Activated CD8-positive, alpha-beta T cell treated with anti-CD3 and anti-CD28 coated beads, Interleukin-2, amount 10 ng/mL, durations not matched to agents 7 days and 5 days (primary cell): ENCODE results near the gene TRAPPC11. TPM values are rescaled to one million over a fixed set of nuclear protein-coding genes. Genes with fewer than 3 reads are reported as not detected.
"Not testable (repeated sequence)": the region's sequence is repeated elsewhere in the genome, so short reads cannot be mapped to it uniquely, and the experiment has no call there.

ENCODE experiments used
- ATAC-seq: fragments of 150-1000 bp; cut with Tn5 transposase; one replicate; pipeline ENCODE4 v1.10.0; 2021; ENCODE audit warnings: moderate library complexity
- CTCF ChIA-PET: fragments of 350-600 bp; sonication (Branson Sonifier 250); formaldehyde crosslinking; loops from one replicate; lab custom pipeline; 2021; ENCODE audit warnings: antibody characterized with exemption; lab: Charles Lee
- POLR2A ChIA-PET: fragments of 350-600 bp; sonication (Branson Sonifier 250); formaldehyde crosslinking; loops from one replicate; lab custom pipeline; 2021; ENCODE audit warnings: antibody characterized with exemption; lab: Charles Lee
- DNase-seq: peaks from one replicate; pipeline ENCODE4 v3.0.0-alpha.2; 2020
- H3K27ac Mint-ChIP-seq: one replicate; pipeline ENCODE4 v1.8.0; 2021; ENCODE audit warnings: mild to moderate bottlenecking, mixed read lengths
- H3K27me3 Mint-ChIP-seq: one replicate; pipeline ENCODE4 v1.8.0; 2021; ENCODE audit warnings: low read depth, mixed read lengths
- H3K36me3 Mint-ChIP-seq: one replicate; pipeline ENCODE4 v1.8.0; 2021; ENCODE audit warnings: low read depth, mixed read lengths
- H3K4me1 Mint-ChIP-seq: one replicate; pipeline ENCODE4 v1.8.0; 2021; ENCODE audit warnings: low read depth, mixed read lengths
- H3K4me3 Mint-ChIP-seq: one replicate; pipeline ENCODE4 v1.8.0; 2021; ENCODE audit warnings: mild to moderate bottlenecking, mixed read lengths
- H3K9me3 Mint-ChIP-seq: one replicate; pipeline ENCODE4 v1.8.0; 2022; ENCODE audit warnings: mixed read lengths; ENCODE audit not compliant: insufficient read depth
- total RNA-seq, 2 experiments: library from RNA; stranded (reverse); gene quantifications; one replicate each; pipeline ENCODE4 v1.2.3, GENCODE V29; 2021

Gene TRAPPC11
- total RNA-seq, 2 experiments from 2014 or later = 26.5 to 29.9 TPM

DNA sequence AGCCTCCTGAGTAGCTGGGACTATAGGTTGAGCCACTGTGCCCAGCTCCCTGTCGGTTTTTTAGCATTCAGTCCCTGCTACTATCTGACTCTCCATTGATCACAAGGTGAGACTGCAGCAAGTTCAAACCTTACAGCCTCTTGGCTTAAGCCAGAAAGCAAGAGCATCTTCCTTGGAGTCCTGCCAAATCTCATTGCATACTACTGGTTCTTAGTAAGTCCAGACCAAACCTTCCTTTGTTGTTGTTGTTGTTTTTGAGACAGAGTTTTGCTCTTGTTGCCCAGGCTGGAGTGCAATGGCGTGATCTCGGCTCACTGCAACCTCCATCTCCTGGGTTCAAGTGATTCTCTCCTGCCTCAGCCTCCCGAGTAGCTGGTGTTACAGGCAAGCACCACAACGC lies 31.8 kb upstream of the TRAPPC11 start:
- H3K4me1 Mint-ChIP-seq, DNase-seq, POLR2A ChIA-PET, H3K27ac Mint-ChIP-seq, H3K27me3 Mint-ChIP-seq, H3K36me3 Mint-ChIP-seq, CTCF ChIA-PET, H3K9me3 Mint-ChIP-seq, H3K4me3 Mint-ChIP-seq, ATAC-seq: not testable (repeated sequence)

DNA sequence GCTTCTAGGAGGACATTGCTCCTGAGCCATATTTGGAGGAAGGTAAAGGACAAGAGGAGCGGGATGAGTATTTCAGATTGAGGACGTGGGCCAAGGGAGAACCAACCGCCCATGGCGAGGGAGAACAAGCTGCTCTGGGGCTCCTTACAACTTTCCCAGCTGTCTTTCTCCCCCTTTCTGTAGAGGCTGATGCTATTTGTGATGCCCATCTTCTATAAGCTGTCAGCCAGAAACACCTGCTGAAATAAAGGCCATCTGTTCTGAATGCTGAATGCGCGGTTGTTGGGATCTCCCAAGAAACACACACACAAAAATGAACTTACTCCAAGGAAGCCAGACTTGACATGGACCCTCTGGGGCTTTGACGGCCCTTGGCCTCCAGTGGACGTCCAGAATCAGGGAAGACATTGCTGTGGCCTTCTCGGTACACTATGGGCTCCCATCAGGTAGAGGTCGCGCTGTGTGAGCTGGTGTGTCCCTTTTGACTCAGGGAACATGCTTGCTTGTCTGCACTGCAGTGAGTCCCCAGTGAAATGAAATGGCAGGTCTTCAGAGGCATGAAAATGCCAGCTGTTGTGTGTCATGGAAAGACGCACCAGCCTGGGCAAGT lies 31.0 kb upstream of the TRAPPC11 start:
- H3K27me3 Mint-ChIP-seq = no peaks in the 10 kb centered on the region
- no peak for ATAC-seq
- POLR2A ChIA-PET = no interaction called here
- no peaks in the 10 kb centered on the region for H3K4me1 Mint-ChIP-seq
- DNase-seq = no peak
- no peak overlapping the region for H3K4me3 Mint-ChIP-seq
- CTCF ChIA-PET = no interaction called here
- no peaks in the 10 kb centered on the region for H3K36me3 Mint-ChIP-seq
- no peaks in the 10 kb centered on the region for H3K9me3 Mint-ChIP-seq
- H3K27ac Mint-ChIP-seq = no peak overlapping the region

DNA sequence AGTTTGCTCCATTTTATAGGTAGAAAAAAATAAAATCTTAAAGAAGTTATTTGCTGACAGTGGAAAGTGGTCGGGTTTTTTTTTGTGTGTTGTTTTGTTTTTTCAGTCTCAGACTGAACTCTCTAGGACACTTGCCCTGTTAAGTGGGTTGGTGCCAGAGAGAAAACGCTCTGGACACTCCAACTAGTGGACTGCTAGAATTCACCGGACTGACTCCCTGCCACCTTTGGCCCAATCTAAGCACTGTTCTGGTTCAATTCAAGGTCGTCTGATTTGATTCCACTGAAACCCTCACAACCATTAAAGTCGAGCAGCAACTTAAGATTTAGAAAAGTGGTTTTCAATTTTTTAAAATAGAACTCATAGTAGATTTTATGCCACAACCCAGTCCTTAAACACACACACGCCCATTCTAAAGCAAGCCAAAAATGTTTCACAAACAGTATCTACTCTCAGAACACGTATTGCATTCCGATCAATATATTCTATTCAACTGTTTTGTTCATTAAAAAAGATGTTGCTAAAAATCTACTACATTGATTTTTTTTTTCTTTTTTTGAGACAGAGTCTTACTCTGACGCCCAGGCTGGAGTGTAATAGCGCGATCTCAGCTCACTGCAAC lies 27.4 kb upstream of the TRAPPC11 start:
- ATAC-seq = no peak
- H3K27me3 Mint-ChIP-seq = no peaks in the 10 kb centered on the region
- H3K4me3 Mint-ChIP-seq = no peak overlapping the region
- H3K36me3 Mint-ChIP-seq = no peaks in the 10 kb centered on the region
- H3K9me3 Mint-ChIP-seq = no peaks in the 10 kb centered on the region
- H3K27ac Mint-ChIP-seq = no peak overlapping the region
- no peaks in the 10 kb centered on the region for H3K4me1 Mint-ChIP-seq
- ChIA-PET POLR2A (no interaction called here), CTCF (no interaction called here)
- no peak for DNase-seq

DNA sequence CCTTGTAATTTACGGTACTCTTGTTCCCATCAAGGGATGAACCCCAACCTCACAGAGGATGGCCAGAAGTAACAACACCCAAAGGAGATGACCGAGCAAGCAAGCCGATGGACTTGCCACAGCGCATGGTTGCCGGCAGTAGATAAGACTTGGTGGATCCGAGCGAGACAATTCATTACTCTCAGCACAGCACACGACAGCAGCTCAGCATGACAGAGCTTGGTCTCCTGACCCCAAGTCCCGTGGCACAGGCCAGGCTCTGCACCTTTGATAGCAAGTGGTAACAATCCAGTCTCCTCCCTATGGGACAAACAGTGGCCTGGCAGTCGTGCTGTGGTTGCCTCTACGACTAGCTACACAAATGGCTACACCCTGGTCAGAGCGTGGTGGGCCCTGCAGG lies 26.4 kb upstream of the TRAPPC11 start:
- Mint-ChIP-seq H3K27ac (no peak overlapping the region), H3K4me1 (peaks cover 2% of the 10 kb centered on the region), H3K27me3 (no peaks in the 10 kb centered on the region), H3K9me3 (no peaks in the 10 kb centered on the region), H3K4me3 (no peak overlapping the region), H3K36me3 (no peaks in the 10 kb centered on the region)
- ChIA-PET CTCF (no interaction called here), POLR2A (no interaction called here)
- ATAC-seq (no peak), DNase-seq (no peak)

DNA sequence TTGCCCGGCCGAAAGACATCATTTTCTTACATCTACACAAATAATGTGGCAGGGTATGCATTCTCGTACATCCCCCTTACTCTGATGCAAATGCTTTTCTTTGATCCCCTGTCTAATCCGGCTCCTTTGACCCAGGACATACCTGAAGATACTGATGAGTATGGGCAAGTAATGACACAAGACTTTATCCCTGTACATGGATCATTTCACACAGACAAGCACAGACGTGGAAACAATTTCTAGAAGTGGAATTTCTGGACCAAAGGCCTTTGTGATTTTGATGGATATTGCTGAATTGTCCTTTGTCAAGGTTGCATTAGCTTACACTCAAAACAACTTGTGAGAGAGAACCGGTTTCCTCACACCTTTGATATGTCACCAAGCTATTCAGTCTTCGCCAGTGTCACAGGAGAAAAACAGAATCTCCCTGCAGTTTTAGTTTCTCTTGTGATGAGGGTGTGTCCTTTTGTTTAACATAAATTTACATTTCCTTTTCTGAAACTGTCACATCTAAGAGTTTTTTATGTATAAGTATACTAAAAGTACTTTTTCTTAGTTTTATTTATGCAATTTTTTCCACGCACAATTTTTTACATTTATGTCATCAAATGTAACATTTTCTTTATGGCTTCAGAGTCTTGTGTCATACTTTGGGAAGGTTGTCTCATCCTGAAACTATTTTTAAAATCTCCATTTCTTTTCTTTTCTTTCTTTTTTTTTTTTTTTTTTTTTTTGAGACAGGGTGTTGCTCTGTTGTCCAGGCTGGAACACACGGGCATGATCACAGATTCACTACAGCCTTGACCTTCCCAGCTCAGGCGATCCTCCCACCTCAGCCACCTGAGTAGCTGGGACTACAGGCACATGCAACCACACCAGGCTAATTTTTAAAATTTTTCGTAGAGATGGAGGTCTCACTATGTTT lies 25.4 kb upstream of the TRAPPC11 start:
- ChIA-PET POLR2A (no interaction called here), CTCF (no interaction called here)
- Mint-ChIP-seq H3K36me3 (no peaks in the 10 kb centered on the region), H3K4me3 (no peak overlapping the region), H3K4me1 (peaks cover 2% of the 10 kb centered on the region), H3K27me3 (no peaks in the 10 kb centered on the region), H3K27ac (no peak overlapping the region), H3K9me3 (no peaks in the 10 kb centered on the region)
- ATAC-seq (no peak), DNase-seq (no peak)

DNA sequence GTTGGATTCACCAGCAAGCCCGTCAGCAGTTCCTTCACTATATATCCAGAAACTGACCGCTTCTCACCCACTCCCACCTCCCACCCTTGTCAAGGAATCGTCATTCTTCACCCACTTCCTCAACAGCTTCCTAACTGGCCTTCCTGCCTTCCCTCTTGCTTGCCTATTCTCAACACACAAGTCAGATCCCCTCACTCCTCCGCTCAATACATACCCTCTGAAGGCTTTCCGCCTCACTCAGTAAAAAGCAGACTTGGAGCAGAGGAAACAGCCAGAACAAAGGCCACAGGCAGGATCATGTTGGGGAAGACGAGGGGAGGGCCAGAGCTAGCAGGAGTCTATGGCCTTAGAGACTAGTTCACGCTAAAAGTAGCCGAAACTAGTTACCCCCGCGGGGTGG lies 23.8 kb upstream of the TRAPPC11 start:
- H3K9me3 Mint-ChIP-seq = no peaks in the 10 kb centered on the region
- POLR2A ChIA-PET = no interaction called here
- H3K36me3 Mint-ChIP-seq = no peaks in the 10 kb centered on the region
- ATAC-seq (no peak), DNase-seq (no peak)
- CTCF ChIA-PET = no interaction called here
- no peak overlapping the region for H3K4me3 Mint-ChIP-seq
- peaks cover 2% of the 10 kb centered on the region for H3K4me1 Mint-ChIP-seq
- no peak overlapping the region for H3K27ac Mint-ChIP-seq
- no peaks in the 10 kb centered on the region for H3K27me3 Mint-ChIP-seq

DNA sequence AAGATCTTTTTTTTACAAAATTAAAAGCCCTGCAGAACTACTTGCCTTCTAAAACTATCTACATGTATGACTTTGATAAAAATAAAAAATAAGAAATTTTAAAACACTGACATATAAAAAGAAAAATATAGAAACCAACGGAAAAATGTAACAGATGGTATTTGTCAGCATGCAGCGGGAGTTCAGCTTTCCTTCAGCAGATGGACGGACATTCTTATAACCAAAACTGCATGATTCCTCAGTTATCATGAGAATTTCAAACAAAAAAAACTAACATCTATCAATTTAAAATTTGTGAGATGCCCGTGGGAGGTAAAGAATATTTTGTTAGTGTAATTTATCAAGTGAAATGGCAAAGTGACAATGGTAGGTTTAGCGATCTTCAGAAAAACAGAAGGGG lies 23.4 kb upstream of the TRAPPC11 start:
- no peak overlapping the region for H3K27ac Mint-ChIP-seq

DNA sequence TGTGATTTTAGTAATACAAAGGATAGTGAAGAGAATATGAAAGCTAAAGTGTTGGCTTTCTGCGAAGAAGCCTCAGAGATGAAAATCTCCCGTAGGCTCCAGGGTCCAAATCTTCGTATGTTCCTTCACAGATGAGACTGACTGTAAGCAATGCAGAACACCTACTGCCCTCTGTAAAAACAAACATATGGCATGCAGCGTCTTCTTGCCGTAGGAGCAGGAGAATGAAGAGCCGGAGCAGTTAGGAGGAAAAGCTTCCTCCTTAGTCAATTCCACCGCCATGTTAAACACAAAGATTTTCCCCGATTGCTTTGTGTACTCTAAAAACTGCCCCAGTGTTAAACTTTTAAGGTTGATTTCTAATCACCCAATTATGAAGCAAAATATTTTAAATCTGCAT lies 22.6 kb upstream of the TRAPPC11 start:
- H3K4me1 Mint-ChIP-seq = peaks cover 2% of the 10 kb centered on the region
- no peak overlapping the region for H3K27ac Mint-ChIP-seq
- DNase-seq = no peak
- ChIA-PET POLR2A (no interaction called here), CTCF (interaction anchor here (1.3 to 1.4 kb wide), 2 partner anchors 13 to 85 kb away, joined by 3 to 4 read pairs; no protein-coding TSS in a partner anchor)
- H3K36me3 Mint-ChIP-seq = peaks cover 2% of the 10 kb centered on the region
- H3K27me3 Mint-ChIP-seq = no peaks in the 10 kb centered on the region
- no peak for ATAC-seq
- H3K9me3 Mint-ChIP-seq = no peaks in the 10 kb centered on the region
- H3K4me3 Mint-ChIP-seq = no peak overlapping the region

More for the DNA sequence above, 23.4 kb upstream of the TRAPPC11 start:
- CTCF ChIA-PET = interaction anchor here (1.4 kb wide), 1 partner anchor 12 kb away, joined by 4 read pairs; no protein-coding TSS in a partner anchor
- POLR2A ChIA-PET = no interaction called here
- H3K9me3 Mint-ChIP-seq = no peaks in the 10 kb centered on the region
- no peaks in the 10 kb centered on the region for H3K27me3 Mint-ChIP-seq
- H3K4me3 Mint-ChIP-seq = no peak overlapping the region
- H3K36me3 Mint-ChIP-seq = no peaks in the 10 kb centered on the region
- ATAC-seq = no peak
- H3K4me1 Mint-ChIP-seq = peaks cover 2% of the 10 kb centered on the region
- no peak for DNase-seq

DNA sequence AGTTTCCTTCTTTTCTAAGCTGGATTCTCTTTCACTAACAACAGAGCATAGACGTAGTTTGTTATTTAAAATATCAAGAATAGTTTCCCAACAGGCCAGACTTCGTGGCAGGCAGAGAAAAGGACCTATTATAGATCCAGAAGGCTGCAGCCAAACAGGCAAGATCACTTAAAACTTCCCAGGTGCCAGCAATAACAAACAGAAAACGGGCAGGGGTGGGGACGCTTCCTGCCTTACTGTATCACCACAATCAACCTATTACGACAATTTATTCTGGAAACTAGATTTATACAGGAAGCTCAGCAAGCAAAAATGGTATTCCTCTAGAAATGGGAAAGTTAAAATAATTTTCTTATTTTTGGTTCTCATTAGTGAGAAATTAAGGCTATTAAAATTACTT lies 22.2 kb upstream of the TRAPPC11 start:
- Mint-ChIP-seq H3K27ac (no peak overlapping the region), H3K27me3 (no peaks in the 10 kb centered on the region), H3K4me1 (peaks cover 2% of the 10 kb centered on the region), H3K4me3 (no peak overlapping the region), H3K9me3 (no peaks in the 10 kb centered on the region), H3K36me3 (peaks cover 4% of the 10 kb centered on the region)
- POLR2A ChIA-PET = no interaction called here
- ATAC-seq = no peak
- DNase-seq = no peak
- CTCF ChIA-PET = interaction anchor here (1.3 to 1.4 kb wide), 2 partner anchors 13 to 84 kb away, joined by 3 to 4 read pairs; no protein-coding TSS in a partner anchor

DNA sequence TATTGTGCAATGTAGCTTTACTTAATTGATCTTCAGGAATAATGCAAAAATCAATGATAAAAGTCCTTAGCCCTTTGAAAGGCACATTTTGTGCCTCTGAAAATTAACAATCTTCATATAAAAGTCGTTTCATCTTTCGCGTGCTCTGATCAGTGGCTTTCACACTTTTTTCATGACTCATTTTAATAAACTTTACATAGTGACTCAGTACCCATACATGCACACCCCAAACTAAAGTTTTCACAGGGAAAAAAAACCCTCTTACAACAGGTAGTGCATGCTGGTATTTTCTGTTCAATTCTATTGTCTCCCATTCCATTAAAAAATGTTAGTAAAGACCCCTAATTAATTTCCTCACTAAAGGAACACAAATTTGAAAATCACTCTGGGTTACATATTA lies 21.6 kb upstream of the TRAPPC11 start:
- ATAC-seq (no peak), DNase-seq (no peak)
- H3K27me3 Mint-ChIP-seq = no peaks in the 10 kb centered on the region
- H3K9me3 Mint-ChIP-seq = no peaks in the 10 kb centered on the region
- POLR2A ChIA-PET = no interaction called here
- no peak overlapping the region for H3K4me3 Mint-ChIP-seq
- H3K36me3 Mint-ChIP-seq = peaks cover 6% of the 10 kb centered on the region
- CTCF ChIA-PET = interaction anchor here (1.3 kb wide), 1 partner anchor 84 kb away, joined by 3 read pairs; no protein-coding TSS in a partner anchor
- peaks cover 2% of the 10 kb centered on the region for H3K4me1 Mint-ChIP-seq
- H3K27ac Mint-ChIP-seq = no peak overlapping the region

DNA sequence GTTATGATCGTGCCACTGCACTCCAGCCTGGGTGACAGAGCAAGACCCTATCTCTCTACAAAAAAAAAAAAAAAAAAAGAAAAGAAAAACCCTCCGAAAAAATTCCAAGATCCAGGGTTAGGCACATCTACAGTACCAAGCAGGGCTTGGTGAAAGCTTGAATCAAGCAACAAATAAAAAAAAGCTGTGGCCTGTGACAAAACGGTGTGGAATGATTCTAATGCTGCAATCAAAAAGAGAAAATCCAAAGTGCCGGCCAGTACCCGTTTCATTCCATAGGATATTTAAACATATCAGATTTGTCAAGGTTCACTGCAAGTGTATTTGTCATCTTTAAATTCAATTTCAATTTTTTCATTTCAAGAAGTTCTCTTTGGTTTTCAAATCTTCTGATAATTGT lies 20.7 kb upstream of the TRAPPC11 start:
- Mint-ChIP-seq H3K27me3 (no peaks in the 10 kb centered on the region), H3K36me3 (peaks cover 7% of the 10 kb centered on the region), H3K27ac (no peak overlapping the region), H3K4me1 (peaks cover 2% of the 10 kb centered on the region), H3K9me3 (no peaks in the 10 kb centered on the region), H3K4me3 (no peak overlapping the region)
- CTCF ChIA-PET = no interaction called here
- DNase-seq = no peak
- ATAC-seq = no peak
- POLR2A ChIA-PET = no interaction called here

DNA sequence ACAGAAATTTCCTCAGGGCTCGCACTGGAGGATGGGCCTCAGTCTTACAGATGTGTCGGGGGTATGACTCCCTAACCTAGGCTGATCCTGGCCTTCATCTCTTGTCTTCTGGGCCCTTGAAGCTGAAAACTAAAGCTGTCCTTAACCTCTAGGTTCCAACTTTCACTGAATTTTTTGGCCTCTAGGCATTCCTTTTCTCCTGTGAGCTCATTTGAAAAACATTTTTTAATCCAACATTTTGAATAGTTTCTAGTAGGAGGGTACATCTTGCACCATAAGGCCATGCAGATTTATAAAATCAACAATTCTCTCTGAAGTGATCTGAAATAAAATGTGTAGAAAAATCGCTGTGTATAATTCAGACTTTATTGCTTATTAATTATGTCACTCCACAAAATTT lies 19.8 kb upstream of the TRAPPC11 start:
- no peak for DNase-seq
- Mint-ChIP-seq H3K27ac (no peak overlapping the region), H3K4me3 (no peak overlapping the region), H3K9me3 (no peaks in the 10 kb centered on the region), H3K36me3 (peaks cover 13% of the 10 kb centered on the region), H3K4me1 (peaks cover 2% of the 10 kb centered on the region), H3K27me3 (no peaks in the 10 kb centered on the region)
- ATAC-seq = no peak
- POLR2A ChIA-PET = no interaction called here
- CTCF ChIA-PET = no interaction called here
